Panc1 (cell line): ENCODE data around the gene NSD1. TPM values are rescaled to one million over a fixed set of nuclear protein-coding genes. Genes with fewer than 3 reads are reported as not detected.

Experiments used
- ATAC-seq: fragments of 200-7000 bp; cut with Tn5 transposase; 2 replicates; pipeline ENCODE4 v1.9.1; 2020; ENCODE audit warnings: mild to moderate bottlenecking, moderate library complexity
- BruUV-seq: library from RNA; stranded (reverse); fragments of 400-500 nt; replicated peaks from 2 replicates; lab custom pipeline; 2021; lab: Mats Ljungman, UMichigan
- CTCF ChIA-PET: fragments of 300-600 bp; sonication (Branson Sonifier 250); formaldehyde crosslinking; loops from one replicate; lab custom pipeline; 2022; ENCODE audit warnings: antibody characterized with exemption; lab: Charles Lee
- POLR2A ChIA-PET: fragments of 300-600 bp; sonication (Branson Sonifier 250); formaldehyde crosslinking; loops from one replicate; lab custom pipeline; 2022; ENCODE audit warnings: antibody characterized with exemption; lab: Charles Lee
- DNase-seq: peaks from one replicate; pipeline ENCODE4 v3.0.0-alpha.2; 2010; ENCODE audit warnings: low read depth, low spot score
- H3K27ac ChIP-seq: 2 replicates; pipeline ENCODE4 v1.5.1; 2011; ENCODE audit warnings: mild to moderate bottlenecking, low read length, inconsistent platforms
- H3K27me3 ChIP-seq: fragments of 200-500 bp; sonication (Bioruptor generic); 2 replicates; pipeline ENCODE4 v1.6.0; 2014; ENCODE audit warnings: low read length, inconsistent platforms; ENCODE audit not compliant: control insufficient read depth, insufficient read depth
- H3K36me3 ChIP-seq: fragments of 200-500 bp; sonication (Bioruptor generic); 2 replicates; pipeline ENCODE4 v1.5.1; 2014; ENCODE audit warnings: inconsistent platforms, mild to moderate bottlenecking, low read length, moderate library complexity; ENCODE audit not compliant: control insufficient read depth, insufficient read depth
- H3K4me1 ChIP-seq: 2 replicates; pipeline ENCODE4 v1.5.1; 2011; ENCODE audit warnings: inconsistent platforms, mild to moderate bottlenecking, low read length, moderate library complexity; ENCODE audit not compliant: control insufficient read depth, insufficient read depth
- H3K4me3 ChIP-seq, 2 experiments: 2 replicates each; pipeline ENCODE4 v1.5.1; 2011 to 2012; ENCODE audit warnings: low read depth in 2 of 2, low read length in 2 of 2, mild to moderate bottlenecking in 2 of 2, inconsistent platforms in 1 of 2, moderate library complexity in 1 of 2
- H3K9me3 ChIP-seq: fragments of 200-500 bp; sonication (Bioruptor generic); 2 replicates; pipeline ENCODE4 v1.5.1; 2014; ENCODE audit warnings: low read depth, mild to moderate bottlenecking, inconsistent platforms, low read length, moderate library complexity; ENCODE audit not compliant: control insufficient read depth, insufficient read depth
- CTCF ChIP-seq: fragments of 450-650 bp; IDR thresholded peaks from 2 replicates; pipeline ENCODE4 v1.5.1; 2017; ENCODE audit warnings: mild to moderate bottlenecking
- POLR2AphosphoS5 ChIP-seq: IDR thresholded peaks from 2 replicates; pipeline ENCODE4 v1.6.1; 2012; ENCODE audit warnings: mild to moderate bottlenecking, low read depth, low read length, moderate library complexity
- REST ChIP-seq, 2 experiments: IDR thresholded peaks; 2 replicates each; pipeline ENCODE4 v1.6.1; 2011 to 2012; ENCODE audit warnings: low read depth in 2 of 2, control low read depth in 1 of 2, low read length in 1 of 2, mild to moderate bottlenecking in 1 of 2, moderate library complexity in 1 of 2; ENCODE audit not compliant: insufficient read depth in 1 of 2
- SIN3A ChIP-seq: IDR thresholded peaks from 2 replicates; pipeline ENCODE4 v1.6.1; 2012; ENCODE audit warnings: low read depth, mild to moderate bottlenecking, low read length, moderate library complexity, borderline replicate concordance; ENCODE audit not compliant: insufficient read depth
- TCF7L2 ChIP-seq: IDR thresholded peaks from 2 replicates; pipeline ENCODE4 v1.6.1; 2011; ENCODE audit warnings: mild to moderate bottlenecking, low read depth, low read length, inconsistent platforms
- in situ Hi-C: cut with HindIII; loops from 2 replicates; pipeline ENCODE4 v1.10.0; 2016; ENCODE audit warnings: low sequenced_read_pairs, low pct_unique_long_range_greater_than_20kb
- intact Hi-C: fragments of 100-400 bp; cut with micrococcal nuclease; formaldehyde crosslinking; loops from one replicate; pipeline ENCODE4 v1.10.0; 2022; ENCODE audit not compliant: unreplicated experiment
- total RNA-seq: library from RNA; stranded (reverse); gene quantifications from one replicate; pipeline ENCODE4 v1.2.1, GENCODE V29; 2021; ENCODE audit not compliant: unreplicated experiment

Gene NSD1
- total RNA-seq, 1 experiment from 2014 or later, result 58.7 TPM

- ChIA-PET CTCF (no interaction called here), POLR2A (no interaction called here)
- H3K27me3 ChIP-seq, result no peaks in the 10 kb centered on the region
- no peak overlapping the region for H3K4me3 ChIP-seq
- no peak for TF ChIP-seq TCF7L2
- TF ChIP-seq SIN3A, result no peak
- no peak for TF ChIP-seq CTCF
- TF ChIP-seq REST (IDR thresholded peaks at IDR 0.05; ENCODE audit: insufficient read depth in 1 of 2, low read depth in 2 of 2, low read length in 1 of 2), result no peak
- no peak for TF ChIP-seq POLR2AphosphoS5
- H3K27ac ChIP-seq, result no peak overlapping the region
- no peaks in the 10 kb centered on the region for H3K9me3 ChIP-seq
- intact Hi-C loops (no loop called here), in situ Hi-C loops (no loop called here)
- peaks cover 2% of the 10 kb centered on the region; the same call in 1 of the 2 replicates for H3K36me3 ChIP-seq
- no peak for ATAC-seq
- no peaks in the 10 kb centered on the region for H3K4me1 ChIP-seq
- no TSS peak for BruUV-seq
- no peak for DNase-seq
Measured at GRCh38 chr5:177232358-177232757, 98.8 kb downstream of the NSD1 start.

GRCh38 chr5:177232761-177233160, 99.2 kb downstream of the NSD1 start:
- no peaks in the 10 kb centered on the region for H3K27me3 ChIP-seq
- ATAC-seq, result peak; percentile 65; the same call in 1 of the 2 replicates
- peaks cover 2% of the 10 kb centered on the region; the same call in 1 of the 2 replicates for H3K36me3 ChIP-seq
- intact Hi-C loops (no loop called here), in situ Hi-C loops (no loop called here)
- no peak overlapping the region for H3K27ac ChIP-seq
- H3K4me3 ChIP-seq, result no peak overlapping the region
- no peak for DNase-seq
- ChIA-PET POLR2A (interaction anchor here (0.7 kb wide), 1 partner anchor 412 kb away, joined by 7 read pairs; no protein-coding TSS in a partner anchor), CTCF (no interaction called here)
- no peaks in the 10 kb centered on the region for H3K4me1 ChIP-seq
- no peaks in the 10 kb centered on the region for H3K9me3 ChIP-seq
- no TSS peak for BruUV-seq
- TF ChIP-seq POLR2AphosphoS5 (no peak), TCF7L2 (no peak), SIN3A (no peak), CTCF (no peak), REST (IDR thresholded peaks at IDR 0.05; ENCODE audit: insufficient read depth in 1 of 2, low read depth in 2 of 2, low read length in 1 of 2) (no peak)
